NCI-H146 (cell line): Measurements from ENCODE around the gene SFRP4.

ENCODE experiments used
- DNase-seq: peaks from one replicate; lab custom pipeline; 2025; lab: John Stamatoyannopoulos, UW

SFRP4 gene

GRCh38 chr7:37924491-37925041 is 7.9 kb upstream of the SFRP4 start:
- no peak for DNase-seq

- no peak for DNase-seq
Measured at GRCh38 chr7:37923996-37924395, 7.4 kb upstream of the SFRP4 start.

- DNase-seq, result no peak
Measured at GRCh38 chr7:37921876-37922275, 5.3 kb upstream of the SFRP4 start.

GRCh38 chr7:37920849-37921805 is 4.5 kb upstream of the SFRP4 start:
- no peak for DNase-seq

- DNase-seq, result no peak
Measured at GRCh38 chr7:37920305-37920848, 3.8 kb upstream of the SFRP4 start, which contains the start of gene EPDR1. TSS of gene EPDR1 (plus strand) at chr7:37920640. CDS start at chr7:37920940, 300 bp downstream.

GRCh38 chr7:37918526-37918925 is 1.9 kb upstream of the SFRP4 start:
- DNase-seq, result no peak

- DNase-seq, result no peak
Measured at GRCh38 chr7:37916017-37916672, 472 bp downstream of the SFRP4 start.

- no peak for DNase-seq
Measured at GRCh38 chr7:37915438-37915837, 1.2 kb downstream of the SFRP4 start.

GRCh38 chr7:37912756-37913155 is 3.9 kb downstream of the SFRP4 start:
- no peak for DNase-seq

GRCh38 chr7:37908221-37908788 is 8.3 kb downstream of the SFRP4 start:
- no peak for DNase-seq

- no peak for DNase-seq
Measured at GRCh38 chr7:37901890-37902524, 14.6 kb downstream of the SFRP4 start.

GRCh38 chr7:37901236-37901827 is 15.3 kb downstream of the SFRP4 start:
- DNase-seq, result peak; percentile 9

- DNase-seq, result no peak
Measured at GRCh38 chr7:37899712-37900247, 16.8 kb downstream of the SFRP4 start.

- DNase-seq, result no peak
Measured at GRCh38 chr7:37894671-37895070, 21.9 kb downstream of the SFRP4 start.

GRCh38 chr7:37893359-37893758 is 23.3 kb downstream of the SFRP4 start:
- no peak for DNase-seq

- DNase-seq, result no peak
Measured at GRCh38 chr7:37882086-37882485, 34.5 kb downstream of the SFRP4 start.
